HepG2 (cell line): Measurements from ENCODE around the gene RIPK3. TPM values are rescaled to one million over a fixed set of nuclear protein-coding genes. Genes with fewer than 3 reads are reported as not detected.

ENCODE experiments used
- CBX5 ChIP-seq: sonication (generic); formaldehyde crosslinking; IDR thresholded peaks from 2 replicates; pipeline ENCODE4 v1.4.0; 2020; ENCODE audit warnings: missing genetic modification reagents, borderline replicate concordance
- KAT7 ChIP-seq: IDR thresholded peaks from 2 replicates; pipeline ENCODE4 v1.6.1; 2018; ENCODE audit warnings: borderline replicate concordance, missing compliant biosample characterization
- MYNN ChIP-seq: sonication (generic); formaldehyde crosslinking; IDR thresholded peaks from 2 replicates; pipeline ENCODE4 v1.4.0; 2020; ENCODE audit warnings: mild to moderate bottlenecking, low read depth, missing genetic modification reagents
- NCOR1 ChIP-seq: fragments of 200-600 bp; sonication (generic); IDR thresholded peaks from 2 replicates; pipeline ENCODE4 v1.7.0; 2017; ENCODE audit warnings: antibody characterized with exemption, low read length, borderline replicate concordance
- SIX4 ChIP-seq: sonication (generic); formaldehyde crosslinking; IDR thresholded peaks from 2 replicates; pipeline ENCODE4 v1.4.0; 2020; ENCODE audit warnings: missing genetic modification reagents
- SMARCE1 ChIP-seq: fragments of 450-650 bp; IDR thresholded peaks from 2 replicates; pipeline ENCODE4 v1.6.1; 2017; ENCODE audit warnings: borderline replicate concordance
- ZBTB38 ChIP-seq: sonication (generic); formaldehyde crosslinking; IDR thresholded peaks from 2 replicates; pipeline ENCODE4 v1.5.1; 2020; ENCODE audit warnings: mild to moderate bottlenecking, missing genetic modification reagents
- ZNF724P ChIP-seq: sonication (generic); formaldehyde crosslinking; IDR thresholded peaks from 2 replicates; pipeline ENCODE4 v1.8.0; 2022; ENCODE audit warnings: missing genetic modification reagents, borderline replicate concordance
- ZSCAN21 ChIP-seq: sonication (generic); formaldehyde crosslinking; IDR thresholded peaks from 2 replicates; pipeline ENCODE4 v1.8.0; 2022; ENCODE audit warnings: mild to moderate bottlenecking, missing genetic modification reagents, moderate library complexity, borderline replicate concordance
- polyA plus RNA-seq, 8 experiments: library from polyadenylated mRNA; depleted of rRNA in 3 of 8; stranded (reverse) in 7 of 8; unstranded in 1 of 8; fragments of >200 nt; fragmentation: Illumina TruSeq in 4 of 8; extraction: Trizol in 4 of 8; gene quantifications; 2 replicates each; pipeline versions ENCODE4 v1.2.1 to v1.2.3, GENCODE V29; 2011 to 2016; ENCODE audit warnings: low read depth in 4 of 8, missing spikeins in 1 of 8, mixed read lengths in 1 of 8; ENCODE audit not compliant: insufficient read depth in 1 of 8
- total RNA-seq, 5 experiments: library from RNA; depleted of rRNA; stranded (reverse); fragments of >200 nt; fragmentation: Illumina TruSeq; extraction: Trizol; gene quantifications; 2 replicates each; pipeline ENCODE4 v1.2.3, GENCODE V29; 2016; ENCODE audit warnings: low read depth in 1 of 5
- TF ChIP-seq, protein P1 (sequence below), 2 experiments: sonication (generic) in 1 of 2; formaldehyde crosslinking in 1 of 2; IDR thresholded peaks; 2 replicates each; pipeline versions ENCODE4 v1.4.0 to v1.6.1; 2016 to 2020; ENCODE audit warnings: borderline replicate concordance in 1 of 2, low read depth in 1 of 2, mild to moderate bottlenecking in 1 of 2, missing genetic modification reagents in 1 of 2
- TF ChIP-seq, protein P2 (sequence below): sonication (generic); formaldehyde crosslinking; IDR thresholded peaks from 2 replicates; pipeline ENCODE4 v1.9.0; 2021; ENCODE audit warnings: missing genetic modification reagents, borderline replicate concordance
- TF ChIP-seq, protein P3 (sequence below): sonication (generic); formaldehyde crosslinking; IDR thresholded peaks from 2 replicates; pipeline ENCODE4 v1.4.0; 2020; ENCODE audit warnings: missing genetic modification reagents, borderline replicate concordance
- TF ChIP-seq, protein P4 (sequence below): sonication (generic); formaldehyde crosslinking; IDR thresholded peaks from 2 replicates; pipeline ENCODE4 v1.8.0; 2022; ENCODE audit warnings: missing genetic modification reagents, mild to moderate bottlenecking, borderline replicate concordance

The RIPK3 gene
- total and polyA plus RNA-seq, 2 of the 13 experiments (the other 11 are each of a cell fraction or from before 2014, with no cell fraction given), result not detected

DNA sequence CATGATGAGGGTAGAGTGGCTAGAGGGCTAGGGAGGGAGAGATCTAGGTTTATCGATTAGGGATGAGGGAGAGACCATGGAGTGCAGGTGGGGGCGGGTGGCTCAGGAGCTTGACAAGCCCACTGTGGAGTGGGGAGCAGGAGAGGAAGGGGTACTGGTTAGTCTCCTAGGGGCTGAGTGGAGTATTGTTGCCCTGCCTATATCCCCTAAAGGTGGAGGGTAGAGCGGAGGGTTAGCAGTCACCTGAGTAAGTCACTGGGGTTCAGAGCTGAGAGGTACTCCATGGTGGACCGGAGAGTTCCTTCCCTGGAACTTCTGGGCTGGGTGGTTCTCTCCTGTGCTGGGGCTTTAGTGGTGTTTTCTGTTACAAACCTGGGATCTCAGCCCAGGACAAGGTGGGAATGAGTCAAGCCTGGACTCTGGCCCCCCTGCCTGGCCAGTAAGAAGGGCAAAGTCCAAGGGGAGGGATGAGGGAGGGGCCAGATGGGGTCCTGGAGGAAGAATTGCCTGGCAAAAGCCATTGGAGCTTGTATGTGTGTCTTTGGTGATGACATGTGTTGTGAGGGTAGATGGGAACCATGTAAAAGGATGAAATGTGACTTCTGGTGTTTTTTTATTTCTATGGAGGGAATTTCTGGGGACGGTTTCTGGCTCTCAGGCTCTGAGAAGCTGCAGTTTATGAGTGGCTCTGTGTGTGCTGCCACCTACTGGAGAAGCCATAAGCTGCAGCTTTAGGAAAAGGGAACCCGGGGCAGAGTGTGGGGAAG is 32.0 kb downstream of the RIPK3 start, which contains the start of gene CIDEB (continued):
- TF ChIP-seq, protein P1, sequence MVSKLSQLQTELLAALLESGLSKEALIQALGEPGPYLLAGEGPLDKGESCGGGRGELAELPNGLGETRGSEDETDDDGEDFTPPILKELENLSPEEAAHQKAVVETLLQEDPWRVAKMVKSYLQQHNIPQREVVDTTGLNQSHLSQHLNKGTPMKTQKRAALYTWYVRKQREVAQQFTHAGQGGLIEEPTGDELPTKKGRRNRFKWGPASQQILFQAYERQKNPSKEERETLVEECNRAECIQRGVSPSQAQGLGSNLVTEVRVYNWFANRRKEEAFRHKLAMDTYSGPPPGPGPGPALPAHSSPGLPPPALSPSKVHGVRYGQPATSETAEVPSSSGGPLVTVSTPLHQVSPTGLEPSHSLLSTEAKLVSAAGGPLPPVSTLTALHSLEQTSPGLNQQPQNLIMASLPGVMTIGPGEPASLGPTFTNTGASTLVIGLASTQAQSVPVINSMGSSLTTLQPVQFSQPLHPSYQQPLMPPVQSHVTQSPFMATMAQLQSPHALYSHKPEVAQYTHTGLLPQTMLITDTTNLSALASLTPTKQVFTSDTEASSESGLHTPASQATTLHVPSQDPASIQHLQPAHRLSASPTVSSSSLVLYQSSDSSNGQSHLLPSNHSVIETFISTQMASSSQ (IDR thresholded peaks at IDR 0.05; ENCODE audit: low read depth), result 0 out of 2 replicates have a peak, but pooled peaks have one; percentile 38
- TF ChIP-seq, protein P1 (CRISPR knock-in tag; IDR thresholded peaks at IDR 0.05; ENCODE audit: borderline replicate concordance), result peak; percentile 75; the same call in 1 of the 2 replicates
- 0 out of 2 replicates have a peak, but pooled peaks have one; percentile 95 for TF ChIP-seq MYNN
- no peak for TF ChIP-seq KAT7 (CRISPR knock-in tag)
- 0 out of 2 replicates have a peak, but pooled peaks have one; percentile 75 for TF ChIP-seq ZSCAN21 (CRISPR knock-in tag)
- TF ChIP-seq ZNF724P (CRISPR knock-in tag), result peak; percentile 87
- TF ChIP-seq, protein P2, sequence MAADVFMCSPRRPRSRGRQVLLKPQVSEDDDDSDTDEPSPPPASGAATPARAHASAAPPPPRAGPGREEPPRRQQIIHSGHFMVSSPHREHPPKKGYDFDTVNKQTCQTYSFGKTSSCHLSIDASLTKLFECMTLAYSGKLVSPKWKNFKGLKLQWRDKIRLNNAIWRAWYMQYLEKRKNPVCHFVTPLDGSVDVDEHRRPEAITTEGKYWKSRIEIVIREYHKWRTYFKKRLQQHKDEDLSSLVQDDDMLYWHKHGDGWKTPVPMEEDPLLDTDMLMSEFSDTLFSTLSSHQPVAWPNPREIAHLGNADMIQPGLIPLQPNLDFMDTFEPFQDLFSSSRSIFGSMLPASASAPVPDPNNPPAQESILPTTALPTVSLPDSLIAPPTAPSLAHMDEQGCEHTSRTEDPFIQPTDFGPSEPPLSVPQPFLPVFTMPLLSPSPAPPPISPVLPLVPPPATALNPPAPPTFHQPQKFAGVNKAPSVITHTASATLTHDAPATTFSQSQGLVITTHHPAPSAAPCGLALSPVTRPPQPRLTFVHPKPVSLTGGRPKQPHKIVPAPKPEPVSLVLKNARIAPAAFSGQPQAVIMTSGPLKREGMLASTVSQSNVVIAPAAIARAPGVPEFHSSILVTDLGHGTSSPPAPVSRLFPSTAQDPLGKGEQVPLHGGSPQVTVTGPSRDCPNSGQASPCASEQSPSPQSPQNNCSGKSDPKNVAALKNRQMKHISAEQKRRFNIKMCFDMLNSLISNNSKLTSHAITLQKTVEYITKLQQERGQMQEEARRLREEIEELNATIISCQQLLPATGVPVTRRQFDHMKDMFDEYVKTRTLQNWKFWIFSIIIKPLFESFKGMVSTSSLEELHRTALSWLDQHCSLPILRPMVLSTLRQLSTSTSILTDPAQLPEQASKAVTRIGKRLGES (CRISPR knock-in tag), result no peak
- peak; percentile 100 for TF ChIP-seq NCOR1
- TF ChIP-seq CBX5, result peak; percentile 92; the same call in 1 of the 2 replicates
- TF ChIP-seq SIX4, result peak; percentile 43; the same call in 1 of the 2 replicates
- TF ChIP-seq, protein P3, sequence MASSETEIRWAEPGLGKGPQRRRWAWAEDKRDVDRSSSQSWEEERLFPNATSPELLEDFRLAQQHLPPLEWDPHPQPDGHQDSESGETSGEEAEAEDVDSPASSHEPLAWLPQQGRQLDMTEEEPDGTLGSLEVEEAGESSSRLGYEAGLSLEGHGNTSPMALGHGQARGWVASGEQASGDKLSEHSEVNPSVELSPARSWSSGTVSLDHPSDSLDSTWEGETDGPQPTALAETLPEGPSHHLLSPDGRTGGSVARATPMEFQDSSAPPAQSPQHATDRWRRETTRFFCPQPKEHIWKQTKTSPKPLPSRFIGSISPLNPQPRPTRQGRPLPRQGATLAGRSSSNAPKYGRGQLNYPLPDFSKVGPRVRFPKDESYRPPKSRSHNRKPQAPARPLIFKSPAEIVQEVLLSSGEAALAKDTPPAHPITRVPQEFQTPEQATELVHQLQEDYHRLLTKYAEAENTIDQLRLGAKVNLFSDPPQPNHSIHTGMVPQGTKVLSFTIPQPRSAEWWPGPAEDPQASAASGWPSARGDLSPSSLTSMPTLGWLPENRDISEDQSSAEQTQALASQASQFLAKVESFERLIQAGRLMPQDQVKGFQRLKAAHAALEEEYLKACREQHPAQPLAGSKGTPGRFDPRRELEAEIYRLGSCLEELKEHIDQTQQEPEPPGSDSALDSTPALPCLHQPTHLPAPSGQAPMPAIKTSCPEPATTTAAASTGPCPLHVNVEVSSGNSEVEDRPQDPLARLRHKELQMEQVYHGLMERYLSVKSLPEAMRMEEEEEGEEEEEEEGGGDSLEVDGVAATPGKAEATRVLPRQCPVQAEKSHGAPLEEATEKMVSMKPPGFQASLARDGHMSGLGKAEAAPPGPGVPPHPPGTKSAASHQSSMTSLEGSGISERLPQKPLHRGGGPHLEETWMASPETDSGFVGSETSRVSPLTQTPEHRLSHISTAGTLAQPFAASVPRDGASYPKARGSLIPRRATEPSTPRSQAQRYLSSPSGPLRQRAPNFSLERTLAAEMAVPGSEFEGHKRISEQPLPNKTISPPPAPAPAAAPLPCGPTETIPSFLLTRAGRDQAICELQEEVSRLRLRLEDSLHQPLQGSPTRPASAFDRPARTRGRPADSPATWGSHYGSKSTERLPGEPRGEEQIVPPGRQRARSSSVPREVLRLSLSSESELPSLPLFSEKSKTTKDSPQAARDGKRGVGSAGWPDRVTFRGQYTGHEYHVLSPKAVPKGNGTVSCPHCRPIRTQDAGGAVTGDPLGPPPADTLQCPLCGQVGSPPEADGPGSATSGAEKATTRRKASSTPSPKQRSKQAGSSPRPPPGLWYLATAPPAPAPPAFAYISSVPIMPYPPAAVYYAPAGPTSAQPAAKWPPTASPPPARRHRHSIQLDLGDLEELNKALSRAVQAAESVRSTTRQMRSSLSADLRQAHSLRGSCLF (CRISPR knock-in tag), result no peak
- TF ChIP-seq SMARCE1, result 0 out of 2 replicates have a peak, but pooled peaks have one; percentile 51
- TF ChIP-seq ZBTB38, result peak; percentile 71; the same call in 1 of the 2 replicates
- TF ChIP-seq, protein P4, sequence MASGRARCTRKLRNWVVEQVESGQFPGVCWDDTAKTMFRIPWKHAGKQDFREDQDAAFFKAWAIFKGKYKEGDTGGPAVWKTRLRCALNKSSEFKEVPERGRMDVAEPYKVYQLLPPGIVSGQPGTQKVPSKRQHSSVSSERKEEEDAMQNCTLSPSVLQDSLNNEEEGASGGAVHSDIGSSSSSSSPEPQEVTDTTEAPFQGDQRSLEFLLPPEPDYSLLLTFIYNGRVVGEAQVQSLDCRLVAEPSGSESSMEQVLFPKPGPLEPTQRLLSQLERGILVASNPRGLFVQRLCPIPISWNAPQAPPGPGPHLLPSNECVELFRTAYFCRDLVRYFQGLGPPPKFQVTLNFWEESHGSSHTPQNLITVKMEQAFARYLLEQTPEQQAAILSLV, result peak; percentile 67; the same call in 1 of the 2 replicates
